ENCODE results near the gene ASIC2.

DNA sequence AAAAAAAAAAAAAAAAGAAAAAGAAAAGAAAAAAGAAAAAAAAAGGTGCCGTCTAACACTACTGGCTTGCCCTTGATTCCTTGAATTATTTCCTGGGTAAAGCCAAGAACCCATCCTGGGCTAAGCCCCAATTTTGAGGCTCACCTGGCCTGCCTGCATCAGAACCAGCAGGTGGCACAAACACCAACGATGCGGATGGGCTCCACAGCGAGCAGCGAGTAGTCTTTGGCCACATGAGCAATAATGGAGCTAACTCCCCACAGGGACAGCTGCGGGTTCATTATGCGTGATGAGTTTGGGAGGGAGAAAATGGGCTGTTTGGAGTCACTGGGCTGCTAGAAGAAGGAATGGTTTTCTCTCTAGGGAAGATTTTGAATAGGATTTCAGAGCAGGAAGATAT, 91.1 kb downstream of the ASIC2 start:
- TF ChIP-seq, protein P1, sequence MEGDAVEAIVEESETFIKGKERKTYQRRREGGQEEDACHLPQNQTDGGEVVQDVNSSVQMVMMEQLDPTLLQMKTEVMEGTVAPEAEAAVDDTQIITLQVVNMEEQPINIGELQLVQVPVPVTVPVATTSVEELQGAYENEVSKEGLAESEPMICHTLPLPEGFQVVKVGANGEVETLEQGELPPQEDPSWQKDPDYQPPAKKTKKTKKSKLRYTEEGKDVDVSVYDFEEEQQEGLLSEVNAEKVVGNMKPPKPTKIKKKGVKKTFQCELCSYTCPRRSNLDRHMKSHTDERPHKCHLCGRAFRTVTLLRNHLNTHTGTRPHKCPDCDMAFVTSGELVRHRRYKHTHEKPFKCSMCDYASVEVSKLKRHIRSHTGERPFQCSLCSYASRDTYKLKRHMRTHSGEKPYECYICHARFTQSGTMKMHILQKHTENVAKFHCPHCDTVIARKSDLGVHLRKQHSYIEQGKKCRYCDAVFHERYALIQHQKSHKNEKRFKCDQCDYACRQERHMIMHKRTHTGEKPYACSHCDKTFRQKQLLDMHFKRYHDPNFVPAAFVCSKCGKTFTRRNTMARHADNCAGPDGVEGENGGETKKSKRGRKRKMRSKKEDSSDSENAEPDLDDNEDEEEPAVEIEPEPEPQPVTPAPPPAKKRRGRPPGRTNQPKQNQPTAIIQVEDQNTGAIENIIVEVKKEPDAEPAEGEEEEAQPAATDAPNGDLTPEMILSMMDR (IDR thresholded peaks at IDR 0.05; ENCODE audit: low read length) = no peak
- TF ChIP-seq EZH2 (IDR thresholded peaks at IDR 0.05; ENCODE audit: borderline replicate concordance, low read length) = no peak

Measured in OCI-LY1 (cell line).